Measurements from ENCODE around the gene RERE.

RERE gene

DNA sequence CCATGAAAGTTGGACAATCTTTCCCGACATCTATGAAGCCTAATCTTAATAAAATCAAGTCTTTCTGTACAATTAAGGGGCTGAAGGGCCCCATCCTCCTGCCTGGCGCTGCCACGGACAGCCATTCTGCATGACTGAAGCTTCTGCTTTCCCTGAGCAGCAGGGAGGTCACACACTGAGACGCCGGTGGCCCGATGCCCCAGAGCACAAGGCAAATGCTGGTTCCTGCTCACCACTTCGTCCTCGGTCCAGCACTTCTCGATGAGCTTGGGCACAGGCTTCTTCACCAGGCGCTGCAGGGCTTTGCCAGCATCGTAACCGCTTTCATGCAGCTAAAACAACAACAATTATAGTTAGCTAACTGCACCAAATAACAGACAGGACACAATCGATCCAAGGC is 351.7 kb downstream of the RERE start:
- Histone ChIP-seq H3K9ac (ENCODE audit: low read length) (no peak overlapping the region), H3K9me3 (ENCODE audit: low read length) (no peaks in the 10 kb centered on the region), H3K36me3 (ENCODE audit: insufficient read depth, low read length) (peaks cover 7% of the 10 kb centered on the region), H3K27me3 (ENCODE audit: control insufficient read depth in 1 of 2, insufficient read depth in 2 of 2, low read length in 2 of 2) (no peaks in the 10 kb centered on the region), H3K4me1 (ENCODE audit: insufficient read depth, low read length) (peaks cover 47% of the 10 kb centered on the region), H3K4me3 (ENCODE audit: low read depth in 1 of 2, low read length in 2 of 2) (no peak overlapping the region), H3K27ac (ENCODE audit: low read depth, low read length) (no peak overlapping the region)

GRCh38 chr1:8465013-8465412 is 352.4 kb downstream of the RERE start:
- H3K9me3 ChIP-seq (ENCODE audit: low read length): no peaks in the 10 kb centered on the region
- peaks cover 7% of the 10 kb centered on the region for H3K36me3 ChIP-seq (ENCODE audit: insufficient read depth, low read length)
- H3K4me1 ChIP-seq (ENCODE audit: insufficient read depth, low read length): peaks cover 54% of the 10 kb centered on the region
- H3K9ac ChIP-seq (ENCODE audit: low read length): no peak overlapping the region
- H3K4me3 ChIP-seq (ENCODE audit: low read depth in 1 of 2, low read length in 2 of 2): no peak overlapping the region
- no peaks in the 10 kb centered on the region for H3K27me3 ChIP-seq (ENCODE audit: control insufficient read depth in 1 of 2, insufficient read depth in 2 of 2, low read length in 2 of 2)
- H3K27ac ChIP-seq (ENCODE audit: low read depth, low read length): no peak overlapping the region

DNA sequence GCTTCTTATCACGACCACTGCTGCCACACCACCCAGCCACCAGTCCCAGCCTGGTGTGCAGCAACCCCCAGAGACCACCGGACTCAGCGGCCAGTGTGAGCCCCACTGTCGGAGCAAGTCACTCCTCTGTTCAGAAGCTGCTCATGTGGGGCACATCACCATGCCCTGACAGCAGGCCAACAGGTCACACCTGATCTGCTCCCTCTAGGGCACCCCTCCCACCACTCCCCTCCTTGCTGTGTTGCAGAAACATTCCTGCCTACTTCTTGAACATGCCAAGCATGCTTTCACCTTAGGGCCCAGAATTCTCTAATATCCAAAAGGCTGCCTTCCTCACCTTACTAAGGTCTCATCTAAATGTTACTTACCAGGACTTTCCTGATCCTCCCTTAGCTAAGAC is 353.1 kb downstream of the RERE start:
- Histone ChIP-seq H3K4me1 (ENCODE audit: insufficient read depth, low read length) (peaks cover 61% of the 10 kb centered on the region), H3K27ac (ENCODE audit: low read depth, low read length) (peak overlapping the region; percentile 88)

GRCh38 chr1:8463144-8463927 is 354.1 kb downstream of the RERE start:
- H3K27ac ChIP-seq (ENCODE audit: low read depth, low read length): peak overlapping the region; percentile 88
- H3K4me3 ChIP-seq (ENCODE audit: low read depth in 1 of 2, low read length in 2 of 2): peak overlapping the region in 1 of 2 donors; percentile 29
- no peaks in the 10 kb centered on the region for H3K9me3 ChIP-seq (ENCODE audit: low read length)
- H3K4me1 ChIP-seq (ENCODE audit: insufficient read depth, low read length): peaks cover 61% of the 10 kb centered on the region
- H3K27me3 ChIP-seq (ENCODE audit: control insufficient read depth in 1 of 2, insufficient read depth in 2 of 2, low read length in 2 of 2): no peaks in the 10 kb centered on the region
- H3K9ac ChIP-seq (ENCODE audit: low read length): no peak overlapping the region
- H3K36me3 ChIP-seq (ENCODE audit: insufficient read depth, low read length): peaks cover 7% of the 10 kb centered on the region

More for the DNA sequence above, 353.1 kb downstream of the RERE start:
- Histone ChIP-seq H3K36me3 (ENCODE audit: insufficient read depth, low read length) (peaks cover 7% of the 10 kb centered on the region), H3K9ac (ENCODE audit: low read length) (no peak overlapping the region), H3K9me3 (ENCODE audit: low read length) (no peaks in the 10 kb centered on the region), H3K4me3 (ENCODE audit: low read depth in 1 of 2, low read length in 2 of 2) (no peak overlapping the region), H3K27me3 (ENCODE audit: control insufficient read depth in 1 of 2, insufficient read depth in 2 of 2, low read length in 2 of 2) (no peaks in the 10 kb centered on the region)

- Histone ChIP-seq H3K4me3 (ENCODE audit: low read depth in 1 of 2, low read length in 2 of 2) (no peak overlapping the region), H3K9me3 (ENCODE audit: low read length) (no peaks in the 10 kb centered on the region), H3K4me1 (ENCODE audit: insufficient read depth, low read length) (peaks cover 61% of the 10 kb centered on the region), H3K36me3 (ENCODE audit: insufficient read depth, low read length) (peaks cover 7% of the 10 kb centered on the region), H3K9ac (ENCODE audit: low read length) (no peak overlapping the region), H3K27ac (ENCODE audit: low read depth, low read length) (peak overlapping the region; percentile 88), H3K27me3 (ENCODE audit: control insufficient read depth in 1 of 2, insufficient read depth in 2 of 2, low read length in 2 of 2) (no peaks in the 10 kb centered on the region)
These were observed 355.0 kb downstream of the RERE start for GRCh38 chr1:8462371-8462892.

DNA sequence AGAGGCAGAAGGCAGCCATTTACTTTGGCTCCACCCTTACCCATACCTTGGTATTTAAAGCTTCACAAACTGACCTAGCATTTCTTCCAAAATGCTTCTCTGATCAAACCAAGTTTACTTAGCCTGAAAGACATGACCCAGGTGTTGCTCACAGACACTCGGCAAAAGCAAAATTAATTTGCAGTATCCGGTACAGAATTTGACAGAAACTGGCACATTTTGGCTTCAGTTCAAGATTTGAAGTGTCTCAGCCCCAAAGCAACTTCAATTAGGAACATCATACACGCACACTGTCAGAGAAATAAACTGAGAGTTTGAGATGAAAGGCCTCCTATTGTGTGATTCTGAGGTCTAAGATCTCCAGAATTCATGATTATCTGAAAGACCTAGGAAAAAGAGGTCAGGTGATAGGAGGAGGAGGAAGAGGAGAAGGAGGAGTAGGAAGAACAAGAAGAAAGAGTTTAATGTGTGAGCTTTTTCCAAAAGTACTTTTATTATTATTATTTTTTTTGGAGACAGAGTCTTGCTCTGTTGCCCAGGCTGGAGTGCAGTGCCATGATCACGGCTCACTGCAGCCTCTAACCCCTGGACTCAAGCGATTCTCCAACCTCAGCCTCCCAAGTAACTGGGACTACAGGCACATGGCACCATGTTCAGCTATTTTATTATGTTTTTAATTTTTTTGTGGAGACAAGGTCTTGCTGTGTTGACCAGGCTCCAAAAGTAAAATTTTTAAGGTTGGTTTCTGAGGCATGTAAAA is 355.9 kb downstream of the RERE start:
- Histone ChIP-seq H3K9ac (ENCODE audit: low read length) (no peak overlapping the region), H3K27ac (ENCODE audit: low read depth, low read length) (peak overlapping the region; percentile 28)

DNA sequence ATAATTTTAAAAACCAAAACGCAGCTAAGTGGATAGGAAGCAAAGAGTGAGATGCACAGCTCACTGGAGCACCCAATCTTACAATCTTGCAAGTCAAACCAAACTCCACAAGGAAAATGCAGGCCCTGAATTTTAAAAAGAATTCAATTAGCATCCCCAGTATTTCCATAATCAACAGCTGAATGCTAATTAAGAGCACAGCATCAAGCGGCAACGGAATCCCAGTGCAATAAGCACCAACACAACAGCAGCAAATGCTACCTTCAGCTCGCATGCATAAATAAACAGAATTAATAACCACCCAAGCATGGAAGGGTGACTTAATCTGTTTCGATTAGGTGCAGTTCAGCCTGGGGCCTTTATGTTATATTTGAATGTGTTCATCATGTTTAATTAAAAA is 356.7 kb downstream of the RERE start:
- Histone ChIP-seq H3K36me3 (ENCODE audit: insufficient read depth, low read length) (peaks cover 7% of the 10 kb centered on the region), H3K27ac (ENCODE audit: low read depth, low read length) (no peak overlapping the region), H3K9ac (ENCODE audit: low read length) (no peak overlapping the region), H3K4me3 (ENCODE audit: low read depth in 1 of 2, low read length in 2 of 2) (no peak overlapping the region), H3K27me3 (ENCODE audit: control insufficient read depth in 1 of 2, insufficient read depth in 2 of 2, low read length in 2 of 2) (no peaks in the 10 kb centered on the region), H3K4me1 (ENCODE audit: insufficient read depth, low read length) (peaks cover 70% of the 10 kb centered on the region), H3K9me3 (ENCODE audit: low read length) (no peaks in the 10 kb centered on the region)

More for the DNA sequence above, 355.9 kb downstream of the RERE start:
- no peak overlapping the region for H3K4me3 ChIP-seq (ENCODE audit: low read depth in 1 of 2, low read length in 2 of 2)
- H3K36me3 ChIP-seq (ENCODE audit: insufficient read depth, low read length): peaks cover 7% of the 10 kb centered on the region
- no peaks in the 10 kb centered on the region for H3K9me3 ChIP-seq (ENCODE audit: low read length)
- peaks cover 62% of the 10 kb centered on the region for H3K4me1 ChIP-seq (ENCODE audit: insufficient read depth, low read length)
- H3K27me3 ChIP-seq (ENCODE audit: control insufficient read depth in 1 of 2, insufficient read depth in 2 of 2, low read length in 2 of 2): no peaks in the 10 kb centered on the region

- no peak overlapping the region for H3K9ac ChIP-seq (ENCODE audit: low read length)
- no peaks in the 10 kb centered on the region for H3K9me3 ChIP-seq (ENCODE audit: low read length)
- H3K27ac ChIP-seq (ENCODE audit: low read depth, low read length): no peak overlapping the region
- H3K4me3 ChIP-seq (ENCODE audit: low read depth in 1 of 2, low read length in 2 of 2): no peak overlapping the region
- H3K4me1 ChIP-seq (ENCODE audit: insufficient read depth, low read length): peaks cover 74% of the 10 kb centered on the region
- peaks cover 5% of the 10 kb centered on the region for H3K36me3 ChIP-seq (ENCODE audit: insufficient read depth, low read length)
- H3K27me3 ChIP-seq (ENCODE audit: control insufficient read depth in 1 of 2, insufficient read depth in 2 of 2, low read length in 2 of 2): no peaks in the 10 kb centered on the region
These were observed 357.3 kb downstream of the RERE start for GRCh38 chr1:8460132-8460544.

DNA sequence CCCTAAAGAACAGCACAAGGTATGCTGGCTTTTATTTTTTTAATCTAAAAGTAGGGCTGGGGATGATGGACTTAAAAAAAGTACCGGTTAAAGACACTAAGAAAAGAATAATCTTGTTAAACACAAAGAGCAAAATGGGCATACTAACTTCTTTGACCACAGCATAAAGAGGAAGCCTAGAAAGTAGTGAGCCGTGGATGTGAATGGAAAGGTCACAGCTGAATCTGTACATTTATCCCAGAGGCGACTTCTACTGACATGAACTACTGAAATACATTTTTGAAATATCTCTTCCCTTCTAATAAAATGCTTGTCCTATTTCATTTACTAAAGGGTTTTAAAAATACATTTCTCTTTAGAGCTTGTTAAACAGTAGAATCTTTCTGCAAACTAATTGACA is 358.8 kb downstream of the RERE start:
- H3K9ac ChIP-seq (ENCODE audit: low read length): no peak overlapping the region
- no peaks in the 10 kb centered on the region for H3K36me3 ChIP-seq (ENCODE audit: insufficient read depth, low read length)
- H3K27ac ChIP-seq (ENCODE audit: low read depth, low read length): no peak overlapping the region
- peaks cover 58% of the 10 kb centered on the region for H3K4me1 ChIP-seq (ENCODE audit: insufficient read depth, low read length)
- no peaks in the 10 kb centered on the region for H3K9me3 ChIP-seq (ENCODE audit: low read length)
- H3K4me3 ChIP-seq (ENCODE audit: low read depth in 1 of 2, low read length in 2 of 2): no peak overlapping the region
- no peaks in the 10 kb centered on the region for H3K27me3 ChIP-seq (ENCODE audit: control insufficient read depth in 1 of 2, insufficient read depth in 2 of 2, low read length in 2 of 2)

DNA sequence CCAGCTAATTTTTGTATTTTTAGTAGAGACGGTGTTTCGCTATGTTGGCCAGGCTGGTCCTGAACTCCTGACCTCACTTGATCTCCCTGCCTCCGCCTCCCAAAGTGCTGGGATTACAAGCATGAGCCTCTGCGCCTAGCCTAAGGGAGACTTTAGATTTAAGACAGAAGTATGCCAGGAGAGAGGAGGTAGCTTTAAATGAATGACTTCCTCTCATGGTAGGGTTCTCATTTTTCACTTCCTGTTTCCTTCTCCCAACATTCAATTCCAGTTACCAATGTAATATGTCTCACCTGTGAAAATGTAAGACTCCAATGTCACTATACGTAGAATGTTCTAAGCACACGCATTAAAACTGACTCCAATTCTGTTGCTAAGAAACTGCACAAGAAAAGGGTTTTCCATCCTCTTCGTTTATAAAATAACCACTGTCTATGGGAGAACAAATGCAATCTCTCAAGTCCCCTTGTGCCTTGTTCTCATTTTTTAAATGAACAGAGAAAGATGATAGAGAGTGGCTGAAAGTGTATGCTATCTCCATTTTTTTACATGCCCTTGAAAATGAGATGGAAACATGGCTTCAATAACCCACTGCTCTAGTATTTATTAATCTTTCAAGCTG is 359.6 kb downstream of the RERE start:
- Histone ChIP-seq H3K27me3 (ENCODE audit: control insufficient read depth in 1 of 2, insufficient read depth in 2 of 2, low read length in 2 of 2) (no peaks in the 10 kb centered on the region), H3K4me1 (ENCODE audit: insufficient read depth, low read length) (peaks cover 51% of the 10 kb centered on the region), H3K4me3 (ENCODE audit: low read depth in 1 of 2, low read length in 2 of 2) (no peak overlapping the region), H3K9ac (ENCODE audit: low read length) (no peak overlapping the region), H3K36me3 (ENCODE audit: insufficient read depth, low read length) (no peaks in the 10 kb centered on the region), H3K9me3 (ENCODE audit: low read length) (no peaks in the 10 kb centered on the region), H3K27ac (ENCODE audit: low read depth, low read length) (no peak overlapping the region)

GRCh38 chr1:8456991-8457390 is 360.4 kb downstream of the RERE start:
- no peaks in the 10 kb centered on the region for H3K27me3 ChIP-seq (ENCODE audit: control insufficient read depth in 1 of 2, insufficient read depth in 2 of 2, low read length in 2 of 2)
- peaks cover 43% of the 10 kb centered on the region for H3K4me1 ChIP-seq (ENCODE audit: insufficient read depth, low read length)
- H3K36me3 ChIP-seq (ENCODE audit: insufficient read depth, low read length): no peaks in the 10 kb centered on the region
- peak overlapping the region; percentile 37 for H3K27ac ChIP-seq (ENCODE audit: low read depth, low read length)
- H3K4me3 ChIP-seq (ENCODE audit: low read depth in 1 of 2, low read length in 2 of 2): no peak overlapping the region
- no peaks in the 10 kb centered on the region for H3K9me3 ChIP-seq (ENCODE audit: low read length)
- H3K9ac ChIP-seq (ENCODE audit: low read length): peak overlapping the region; percentile 25

Measured in muscle layer of colon (tissue), 2 donors.